CD4-positive, alpha-beta T cell treated with Interleukin-12 subunit alpha and Interleukin-12 subunit beta, for 1 hour (primary cell): ENCODE data around the gene PLCG1.

Experiments used
- DNase-seq: peaks from one replicate; pipeline ENCODE4 v3.0.0-alpha.2; 2020

Gene PLCG1

DNA sequence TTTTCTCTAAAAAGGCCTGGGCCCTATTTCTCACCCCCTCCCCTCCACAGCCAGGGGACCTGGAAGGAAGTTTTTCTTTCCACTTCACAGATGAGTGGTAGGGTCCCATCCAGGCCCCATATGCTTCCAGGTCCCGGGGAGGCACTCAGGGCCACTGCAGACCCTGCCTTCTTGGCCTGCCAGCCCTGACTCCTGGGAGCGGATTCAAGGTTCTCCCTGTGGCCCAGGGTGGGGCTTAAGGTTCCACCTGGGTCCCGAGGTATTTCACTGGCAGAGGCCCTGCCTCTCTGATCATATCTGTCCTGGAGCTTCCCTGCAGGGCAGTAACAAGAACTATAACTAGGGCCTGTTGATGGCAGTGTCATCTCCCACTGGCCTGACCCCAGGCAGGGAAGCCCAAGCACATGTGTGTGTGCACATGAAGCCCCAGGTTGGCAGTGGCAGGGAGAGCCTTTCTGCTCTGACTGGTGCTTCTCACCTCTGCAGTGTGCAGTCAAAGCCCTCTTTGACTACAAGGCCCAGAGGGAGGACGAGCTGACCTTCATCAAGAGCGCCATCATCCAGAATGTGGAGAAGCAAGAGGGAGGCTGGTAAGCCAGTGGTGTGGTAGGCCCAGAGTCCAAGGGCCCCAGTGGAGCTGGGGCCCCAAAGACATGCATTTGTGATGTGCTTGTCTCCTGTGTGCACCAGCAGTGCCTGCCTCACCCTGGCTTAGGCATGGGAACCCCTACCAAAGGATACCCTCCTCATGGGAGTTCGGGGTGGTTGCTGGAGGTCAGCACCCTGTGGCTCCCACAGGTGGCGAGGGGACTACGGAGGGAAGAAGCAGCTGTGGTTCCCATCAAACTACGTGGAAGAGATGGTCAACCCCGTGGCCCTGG lies 31.2 kb downstream of the PLCG1 start:
- DNase-seq, result no peak

DNA sequence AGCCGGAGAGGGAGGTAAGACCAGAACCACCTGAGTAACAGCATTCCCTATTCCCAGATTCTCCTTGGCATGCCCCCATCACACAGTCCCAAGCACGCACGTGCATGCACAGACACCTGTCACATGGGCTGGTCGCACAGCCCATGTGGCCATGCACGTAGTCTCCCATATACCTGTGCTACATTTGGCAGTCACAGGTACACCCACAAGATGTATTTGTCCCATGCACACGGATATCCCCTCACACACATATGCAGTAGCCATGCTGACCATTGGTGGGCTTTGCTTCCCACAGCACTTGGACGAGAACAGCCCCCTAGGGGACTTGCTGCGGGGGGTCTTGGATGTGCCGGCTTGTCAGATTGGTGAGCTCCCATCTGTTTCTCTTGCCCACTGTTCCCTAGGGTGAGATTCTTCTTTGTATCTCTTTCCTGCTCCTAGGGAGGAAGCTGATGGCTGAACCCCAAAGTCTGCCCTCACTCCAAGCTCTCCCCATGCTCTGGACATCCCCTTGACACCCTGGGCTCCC lies 31.9 kb downstream of the PLCG1 start:
- DNase-seq, result no peak

DNA sequence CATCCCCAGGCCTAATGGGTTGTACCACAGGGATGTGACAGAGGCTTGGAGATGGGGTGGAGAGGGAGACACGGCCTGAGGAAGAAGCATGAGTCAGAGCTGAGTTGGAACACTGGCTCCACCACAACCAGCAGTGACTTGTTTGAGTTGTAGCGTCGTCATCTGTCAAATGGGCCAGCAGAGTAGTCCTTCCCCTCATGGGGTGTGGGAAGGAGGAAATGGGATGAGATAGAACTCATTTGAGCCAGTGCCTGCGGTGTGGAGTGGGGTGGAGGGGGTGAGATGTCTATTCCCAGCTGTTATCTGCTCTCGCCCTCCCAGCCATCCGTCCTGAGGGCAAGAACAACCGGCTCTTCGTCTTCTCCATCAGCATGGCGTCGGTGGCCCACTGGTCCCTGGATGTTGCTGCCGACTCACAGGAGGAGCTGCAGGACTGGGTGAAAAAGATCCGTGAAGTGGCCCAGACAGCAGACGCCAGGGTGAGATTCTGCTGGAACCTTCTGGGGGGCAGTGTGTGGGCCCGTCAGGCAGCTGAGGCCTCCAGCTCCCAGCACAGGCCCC lies 32.5 kb downstream of the PLCG1 start:
- DNase-seq, result no peak

GRCh38 chr20:41170386-41171105 lies 33.2 kb downstream of the PLCG1 start:
- DNase-seq, result no peak

DNA sequence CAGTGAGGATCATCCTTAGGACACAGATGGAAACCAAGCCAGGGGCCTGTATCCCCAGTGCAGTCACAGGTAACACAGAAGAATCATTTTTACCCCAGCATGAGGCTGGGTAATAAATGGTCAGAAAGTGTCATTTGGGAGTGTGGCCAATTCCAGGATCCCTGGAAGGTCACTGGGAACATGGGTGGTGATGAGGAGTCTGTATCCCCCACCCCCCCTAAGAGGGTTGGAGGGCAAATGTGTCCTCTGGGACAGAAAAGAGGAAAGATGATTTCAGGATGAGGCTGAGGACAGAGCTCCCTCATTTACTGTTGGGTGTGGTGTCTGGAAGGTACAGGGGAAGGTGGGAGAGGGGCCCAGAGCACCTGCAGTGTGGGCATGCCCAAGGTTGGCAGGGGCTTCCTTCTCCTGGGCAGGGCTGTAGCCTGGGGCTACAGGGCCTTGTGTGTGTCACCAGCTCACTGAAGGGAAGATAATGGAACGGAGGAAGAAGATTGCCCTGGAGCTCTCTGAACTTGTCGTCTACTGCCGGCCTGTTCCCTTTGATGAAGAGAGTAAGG lies 34.5 kb downstream of the PLCG1 start:
- no peak for DNase-seq

DNA sequence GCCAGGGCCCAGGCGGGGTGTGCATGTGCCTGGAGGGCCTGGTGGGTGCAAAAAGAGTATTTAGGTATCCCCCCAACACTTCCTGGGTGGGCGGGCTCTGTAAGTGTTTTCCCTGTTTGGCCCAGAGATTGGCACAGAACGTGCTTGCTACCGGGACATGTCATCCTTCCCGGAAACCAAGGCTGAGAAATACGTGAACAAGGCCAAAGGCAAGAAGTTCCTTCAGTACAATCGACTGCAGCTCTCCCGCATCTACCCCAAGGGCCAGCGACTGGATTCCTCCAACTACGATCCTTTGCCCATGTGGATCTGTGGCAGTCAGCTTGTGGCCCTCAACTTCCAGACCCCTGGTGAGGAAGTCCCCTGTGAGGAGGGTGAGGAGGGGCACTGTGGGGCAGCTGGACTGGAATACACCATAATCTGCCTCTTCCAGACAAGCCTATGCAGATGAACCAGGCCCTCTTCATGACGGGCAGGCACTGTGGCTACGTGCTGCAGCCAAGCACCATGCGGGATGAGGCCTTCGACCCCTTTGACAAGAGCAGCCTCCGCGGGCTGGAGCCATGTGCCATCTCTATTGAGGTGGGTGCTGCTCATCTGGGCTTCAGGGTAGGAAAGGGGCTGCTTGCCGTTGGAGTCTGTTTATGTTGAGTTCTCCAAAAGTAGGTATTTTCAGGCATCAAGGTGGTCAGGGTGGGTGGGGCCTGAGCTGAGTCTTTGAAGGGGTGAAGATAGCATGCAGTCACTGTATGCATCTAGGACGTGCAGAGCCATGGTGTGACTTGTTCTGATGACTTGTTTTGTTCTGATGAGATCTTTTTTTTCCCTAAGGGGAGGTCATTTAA lies 35.2 kb downstream of the PLCG1 start:
- no peak for DNase-seq

DNA sequence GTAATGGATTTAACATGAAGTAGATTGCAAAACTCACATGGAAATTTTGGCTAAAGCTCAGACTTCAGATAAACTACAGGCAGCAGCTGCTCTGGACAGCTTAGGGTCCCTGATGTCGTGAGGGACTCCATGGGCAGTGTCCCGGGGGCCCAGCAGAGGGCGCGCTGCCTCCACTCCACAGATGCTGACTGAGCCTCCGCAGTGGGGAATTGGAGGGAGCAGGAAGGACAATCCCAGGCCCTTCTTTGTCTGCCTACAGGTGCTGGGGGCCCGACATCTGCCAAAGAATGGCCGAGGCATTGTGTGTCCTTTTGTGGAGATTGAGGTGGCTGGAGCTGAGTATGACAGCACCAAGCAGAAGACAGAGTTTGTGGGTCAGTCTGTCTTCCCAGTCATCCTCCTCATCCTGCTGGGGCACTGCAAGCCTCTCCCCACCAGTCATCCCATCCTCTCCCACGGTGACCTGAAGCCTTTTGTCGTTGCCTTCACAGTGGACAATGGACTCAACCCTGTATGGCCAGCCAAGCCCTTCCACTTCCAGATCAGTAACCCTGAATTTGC lies 35.9 kb downstream of the PLCG1 start:
- DNase-seq, result peak; percentile 65

DNA sequence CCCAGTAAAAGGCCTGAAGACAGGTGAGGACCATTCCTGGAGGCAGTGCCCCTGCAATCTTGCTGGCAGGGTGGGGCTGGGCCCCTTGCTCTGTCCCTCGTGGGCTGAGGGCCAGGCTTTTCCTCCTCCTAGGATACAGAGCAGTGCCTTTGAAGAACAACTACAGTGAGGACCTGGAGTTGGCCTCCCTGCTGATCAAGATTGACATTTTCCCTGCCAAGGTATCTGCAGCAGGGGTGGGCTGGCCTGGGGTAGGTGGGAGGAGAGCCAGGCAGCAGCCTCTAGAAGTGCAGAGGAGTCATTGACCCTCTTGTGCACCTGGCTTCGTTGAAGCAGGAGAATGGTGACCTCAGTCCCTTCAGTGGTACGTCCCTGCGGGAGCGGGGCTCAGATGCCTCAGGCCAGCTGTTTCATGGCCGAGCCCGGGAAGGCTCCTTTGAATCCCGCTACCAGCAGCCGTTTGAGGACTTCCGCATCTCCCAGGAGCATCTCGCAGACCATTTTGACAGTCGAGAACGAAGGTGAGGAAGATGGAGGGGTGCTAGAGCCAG lies 36.5 kb downstream of the PLCG1 start:
- no peak for DNase-seq

DNA sequence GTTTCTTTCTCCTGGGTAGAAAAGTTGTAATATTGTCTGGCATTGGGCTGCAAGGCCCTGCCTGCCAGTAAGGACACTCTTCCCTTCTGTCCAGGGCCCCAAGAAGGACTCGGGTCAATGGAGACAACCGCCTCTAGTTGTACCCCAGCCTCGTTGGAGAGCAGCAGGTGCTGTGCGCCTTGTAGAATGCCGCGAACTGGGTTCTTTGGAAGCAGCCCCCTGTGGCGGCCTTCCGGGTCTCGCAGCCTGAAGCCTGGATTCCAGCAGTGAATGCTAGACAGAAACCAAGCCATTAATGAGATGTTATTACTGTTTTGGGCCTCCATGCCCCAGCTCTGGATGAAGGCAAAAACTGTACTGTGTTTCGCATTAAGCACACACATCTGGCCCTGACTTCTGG lies 37.0 kb downstream of the PLCG1 start:
- no peak for DNase-seq

- DNase-seq, result no peak
These were observed 37.4 kb downstream of the PLCG1 start for GRCh38 chr20:41174782-41175181.

DNA sequence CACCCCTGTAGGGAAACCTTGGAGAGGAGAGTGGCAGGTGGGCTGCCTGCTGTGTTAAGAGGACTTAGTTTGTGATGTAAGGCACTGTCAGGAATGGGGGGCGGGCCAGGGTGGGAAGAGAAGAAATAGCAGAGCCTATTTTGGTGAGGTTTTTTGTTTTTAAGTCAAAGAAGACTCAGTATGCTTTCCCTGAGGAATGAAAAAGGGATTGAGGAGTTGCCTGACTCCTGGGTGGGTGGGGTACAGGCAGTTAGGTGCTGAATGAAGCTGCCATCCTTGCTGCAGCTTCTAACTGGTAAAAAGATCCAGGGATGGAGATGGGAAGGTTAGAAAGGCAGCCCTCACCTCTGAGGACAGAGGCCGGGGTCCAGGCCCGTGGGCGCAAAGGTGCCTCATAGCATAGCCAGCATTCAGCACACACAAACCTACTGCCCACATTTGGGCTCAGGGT lies 37.9 kb downstream of the PLCG1 start:
- no peak for DNase-seq

DNA sequence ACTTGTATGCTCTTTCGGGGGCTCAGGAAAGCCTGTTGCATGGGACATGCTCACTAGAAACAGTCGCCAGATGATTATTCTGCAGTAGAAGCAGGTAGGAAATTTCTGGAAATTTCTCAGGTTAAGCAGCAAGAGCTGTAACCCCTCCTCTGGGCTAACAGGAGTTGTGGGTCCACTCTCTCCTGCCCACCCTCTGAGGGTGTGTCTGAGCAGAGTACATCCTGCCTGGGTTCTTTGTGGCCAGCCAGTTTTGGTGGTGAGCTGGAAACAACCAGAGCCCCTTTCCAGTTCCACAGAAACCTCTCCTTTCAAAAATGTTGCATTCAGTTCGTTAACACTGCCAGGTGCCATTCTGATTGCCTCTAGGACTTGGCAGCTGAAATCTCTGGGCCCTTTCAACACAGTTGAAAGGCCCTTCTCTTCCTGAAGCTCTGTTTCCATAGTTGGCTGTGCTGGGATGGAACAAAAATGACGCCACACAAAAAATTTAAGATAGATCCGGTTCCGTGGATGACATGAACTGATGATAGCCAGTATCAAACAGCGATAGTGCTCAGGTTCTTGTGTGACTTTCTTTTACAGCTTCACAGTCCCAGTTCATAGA lies 38.5 kb downstream of the PLCG1 start:
- no peak for DNase-seq

- DNase-seq, result no peak
These were observed 39.6 kb downstream of the PLCG1 start for GRCh38 chr20:41176711-41177552.

GRCh38 chr20:41177636-41178035 lies 40.3 kb downstream of the PLCG1 start:
- no peak for DNase-seq

GRCh38 chr20:41178495-41178894 lies 41.2 kb downstream of the PLCG1 start:
- no peak for DNase-seq

GRCh38 chr20:41178904-41179432 lies 41.6 kb downstream of the PLCG1 start:
- DNase-seq, result no peak

DNA sequence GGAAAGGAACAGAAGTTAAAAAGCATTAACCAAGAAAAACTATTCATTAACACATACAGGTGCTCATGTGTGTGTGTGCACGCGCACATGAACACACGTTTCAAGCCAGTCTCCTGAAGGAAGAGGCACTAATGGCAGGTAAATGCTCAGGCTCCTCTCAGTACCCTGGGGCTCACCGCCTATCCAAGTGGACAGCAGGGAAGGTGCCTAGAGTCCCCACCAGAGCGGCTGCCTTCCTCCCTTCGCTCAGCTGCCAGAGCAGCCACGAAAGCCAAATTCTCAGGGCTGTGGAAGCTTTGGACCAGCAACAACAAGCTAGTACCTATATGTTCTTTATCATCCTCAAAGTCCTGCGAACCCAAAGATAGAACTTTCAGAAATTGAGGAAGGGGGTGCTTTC lies 42.6 kb downstream of the PLCG1 start:
- no peak for DNase-seq

- DNase-seq, result no peak
These were observed 43.4 kb downstream of the PLCG1 start for GRCh38 chr20:41180599-41181333.

- no peak for DNase-seq
These were observed 44.2 kb downstream of the PLCG1 start for GRCh38 chr20:41181567-41181966.
